ENCODE results near the gene BCAR1.
"Not testable (repeated sequence)": the region's sequence is repeated elsewhere in the genome, so short reads cannot be mapped to it uniquely, and the experiment has no call there.

- not testable (repeated sequence) for TF ChIP-seq CTCF (conservative IDR thresholded peaks at IDR 0.05; ENCODE audit: low read length); EZH2phosphoT487 (IDR thresholded peaks at IDR 0.05; ENCODE audit: borderline replicate concordance)
Observed at GRCh38 chr16:75269358-75269757, 17.9 kb upstream of the BCAR1 start.
